Endothelial cell of hepatic sinusoid (primary cell): Measurements from ENCODE around the gene COL27A1.

Experiments used
- in situ Hi-C: cut with HindIII; loops from 2 replicates; pipeline ENCODE4 v1.10.0; 2017; ENCODE audit warnings: low sequenced_read_pairs

The COL27A1 gene

DNA sequence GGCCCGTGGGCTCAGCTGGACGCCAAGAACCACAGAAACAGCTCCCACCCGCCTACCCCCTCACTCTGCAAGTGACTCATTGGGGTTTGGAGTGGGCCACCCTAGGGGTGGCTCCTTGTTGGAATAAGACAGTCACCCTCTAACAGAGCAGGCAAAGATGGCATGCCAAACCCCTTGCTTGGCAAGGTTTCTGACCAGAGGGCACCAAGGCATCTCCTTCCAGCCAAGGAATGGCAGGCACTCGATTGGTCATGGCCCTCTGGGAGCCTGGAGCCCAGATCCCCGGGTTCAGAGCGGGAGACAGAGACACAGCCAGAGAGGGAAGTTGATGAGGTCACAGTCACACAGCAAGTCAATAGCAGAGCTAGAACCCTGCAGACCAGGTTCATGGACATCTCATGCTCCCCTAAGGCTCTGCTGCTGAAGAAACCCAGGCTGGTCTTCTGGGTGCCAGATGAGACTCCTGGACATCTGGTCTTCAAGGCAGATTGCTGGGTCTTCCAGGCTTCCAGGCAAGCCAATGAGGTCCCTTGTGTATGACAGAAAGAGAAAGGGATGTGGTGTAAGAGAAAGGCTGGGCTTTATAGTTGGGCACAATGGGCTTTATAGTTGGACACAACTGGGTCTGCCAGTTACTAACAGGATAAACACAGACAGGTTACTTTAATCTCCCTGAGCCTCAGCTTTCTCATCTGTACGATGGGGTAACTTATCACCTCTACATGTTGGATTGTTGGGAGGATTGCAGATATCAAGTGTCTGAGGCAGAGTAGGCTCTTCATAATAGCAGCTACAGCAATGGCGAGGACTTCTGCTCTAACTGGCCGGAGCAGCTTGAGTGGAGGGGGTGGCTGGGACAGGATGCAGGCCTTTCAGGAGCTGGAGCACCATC lies 33.0 kb upstream of the COL27A1 start:
- in situ Hi-C loops, result no loop called here

DNA sequence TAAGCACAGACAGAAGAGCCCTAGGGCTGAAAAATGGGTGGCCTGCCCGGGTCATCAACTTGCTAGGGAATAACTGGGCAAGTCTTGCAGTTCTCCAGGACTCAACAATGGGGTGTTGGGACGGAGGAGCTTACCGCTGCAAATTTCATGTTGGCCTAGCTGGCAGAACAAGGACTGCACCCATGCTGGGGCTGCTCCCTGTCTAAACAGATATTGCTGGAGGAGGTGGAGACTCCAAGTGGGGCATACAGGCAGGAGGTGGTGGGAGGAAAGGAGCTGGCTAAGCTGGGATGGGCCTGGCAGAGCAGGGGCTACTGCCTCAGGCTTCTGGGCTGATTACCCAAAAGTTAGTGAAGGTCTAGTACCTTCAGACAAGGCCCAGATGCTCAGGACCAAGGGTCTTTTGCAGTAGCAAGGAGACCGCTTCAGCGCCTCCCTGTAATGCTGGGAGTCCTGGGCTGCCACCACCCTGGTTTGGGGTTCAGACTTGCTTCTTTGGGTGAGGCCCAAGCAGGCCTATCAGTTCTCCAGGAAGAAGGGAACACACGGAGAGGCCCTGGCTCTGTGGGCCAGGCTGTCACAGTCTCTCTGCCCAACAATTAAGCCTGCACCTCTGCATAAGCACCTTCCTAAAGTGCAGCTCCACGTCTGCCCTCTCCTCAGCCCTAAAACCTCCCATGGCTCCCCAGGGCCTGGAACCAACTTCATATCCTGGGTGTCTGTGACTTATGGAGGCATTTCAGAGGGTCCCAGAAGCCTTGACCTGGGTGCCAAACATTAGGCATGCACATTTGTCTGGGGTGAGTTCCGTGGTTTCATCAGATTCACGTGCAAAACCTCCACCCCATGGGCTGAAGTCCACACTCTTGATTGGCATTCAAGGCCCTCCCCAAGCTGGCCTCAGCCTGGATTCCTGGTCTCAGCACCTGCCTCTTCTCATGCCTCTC lies 32.0 kb upstream of the COL27A1 start:
- in situ Hi-C loops, result no loop called here

DNA sequence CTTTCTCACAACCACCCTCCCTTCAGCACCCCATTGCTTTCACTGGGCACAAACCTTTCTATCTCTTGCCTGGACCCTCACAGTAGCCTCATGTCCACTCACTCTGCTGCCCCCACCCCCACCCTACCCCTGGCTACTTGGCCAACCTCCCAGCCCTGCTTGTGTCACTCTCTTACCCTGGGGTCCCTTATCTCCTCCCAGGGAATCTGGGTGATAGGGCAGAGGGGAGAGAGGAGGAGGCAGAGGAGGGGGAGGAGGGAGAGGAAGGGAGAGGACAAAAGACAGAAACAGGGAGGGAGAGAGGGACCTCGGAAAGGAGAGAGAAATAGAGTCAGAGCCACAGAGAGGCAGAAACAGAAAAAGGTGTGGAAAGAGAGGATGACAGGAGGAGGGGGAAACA lies 31.2 kb upstream of the COL27A1 start:
- in situ Hi-C loops, result no loop called here

DNA sequence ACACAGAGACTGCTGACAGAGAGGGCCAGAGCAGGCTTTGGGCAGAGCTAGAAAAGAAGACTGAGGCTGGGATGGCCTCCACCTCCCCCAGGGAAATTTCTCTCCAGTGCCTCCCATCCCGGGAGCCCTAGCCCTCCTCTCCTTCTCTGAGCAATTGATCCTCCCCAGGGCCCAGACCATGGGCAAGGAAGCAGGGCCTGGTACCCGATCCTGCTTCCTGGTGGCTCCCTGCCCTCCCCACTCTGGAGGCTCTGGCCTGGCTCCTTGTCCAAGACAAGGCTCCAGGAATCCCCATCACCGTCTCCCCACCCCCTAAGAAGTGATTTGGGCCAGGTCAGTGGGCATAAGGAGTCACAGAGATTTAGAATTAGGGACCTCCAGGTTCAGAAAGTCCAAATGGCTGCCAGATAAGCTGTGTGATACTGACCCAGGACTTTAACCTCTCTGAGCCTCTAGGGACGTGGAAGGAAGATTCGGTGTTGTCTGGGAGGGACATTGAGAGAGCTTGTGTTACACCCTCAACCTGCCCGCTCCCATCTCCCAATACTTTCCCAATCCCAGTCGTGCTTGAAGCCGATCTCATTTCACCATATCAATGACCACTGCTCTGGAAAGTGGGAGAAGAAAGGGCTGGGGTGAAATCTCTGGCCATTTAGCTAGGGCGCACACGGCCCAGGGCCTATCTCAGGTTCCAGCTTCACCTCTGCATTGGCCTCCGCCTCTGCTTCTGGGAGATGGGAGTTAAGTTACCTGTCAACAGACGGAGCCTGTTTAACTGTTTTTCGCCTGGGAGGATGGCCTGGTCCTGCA lies 30.5 kb upstream of the COL27A1 start:
- in situ Hi-C loops, result loop anchor here (5.0 kb wide), 2 partner anchors 38 to 103 kb away; no protein-coding TSS in a partner anchor

DNA sequence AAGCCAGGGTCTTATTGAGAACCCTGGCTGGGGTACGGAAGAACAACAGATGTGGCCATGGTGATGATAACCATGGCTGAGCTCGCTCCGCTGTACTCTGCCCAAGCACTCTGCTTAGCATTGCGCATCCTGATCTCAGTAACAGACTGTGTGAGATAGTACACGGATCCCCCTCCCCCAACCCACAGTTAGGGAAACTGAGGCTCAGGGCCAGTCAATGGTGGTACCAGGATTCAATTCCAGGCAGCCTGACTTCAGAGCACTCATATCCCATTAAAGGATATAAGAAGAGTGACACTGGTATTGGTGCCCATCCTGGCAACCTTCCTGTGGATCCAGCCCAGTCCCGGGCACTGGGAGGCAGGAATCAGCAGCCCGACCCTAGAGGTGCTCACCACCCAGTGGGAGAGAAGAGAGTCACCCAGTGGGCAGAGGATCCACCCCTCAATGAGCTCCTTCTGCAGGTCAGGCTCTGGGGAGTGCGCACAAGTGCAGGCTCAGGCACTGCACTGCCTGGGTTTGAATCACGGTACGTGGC lies 29.8 kb upstream of the COL27A1 start:
- in situ Hi-C loops, result loop anchor here (5.0 kb wide), 2 partner anchors 38 to 103 kb away; no protein-coding TSS in a partner anchor

DNA sequence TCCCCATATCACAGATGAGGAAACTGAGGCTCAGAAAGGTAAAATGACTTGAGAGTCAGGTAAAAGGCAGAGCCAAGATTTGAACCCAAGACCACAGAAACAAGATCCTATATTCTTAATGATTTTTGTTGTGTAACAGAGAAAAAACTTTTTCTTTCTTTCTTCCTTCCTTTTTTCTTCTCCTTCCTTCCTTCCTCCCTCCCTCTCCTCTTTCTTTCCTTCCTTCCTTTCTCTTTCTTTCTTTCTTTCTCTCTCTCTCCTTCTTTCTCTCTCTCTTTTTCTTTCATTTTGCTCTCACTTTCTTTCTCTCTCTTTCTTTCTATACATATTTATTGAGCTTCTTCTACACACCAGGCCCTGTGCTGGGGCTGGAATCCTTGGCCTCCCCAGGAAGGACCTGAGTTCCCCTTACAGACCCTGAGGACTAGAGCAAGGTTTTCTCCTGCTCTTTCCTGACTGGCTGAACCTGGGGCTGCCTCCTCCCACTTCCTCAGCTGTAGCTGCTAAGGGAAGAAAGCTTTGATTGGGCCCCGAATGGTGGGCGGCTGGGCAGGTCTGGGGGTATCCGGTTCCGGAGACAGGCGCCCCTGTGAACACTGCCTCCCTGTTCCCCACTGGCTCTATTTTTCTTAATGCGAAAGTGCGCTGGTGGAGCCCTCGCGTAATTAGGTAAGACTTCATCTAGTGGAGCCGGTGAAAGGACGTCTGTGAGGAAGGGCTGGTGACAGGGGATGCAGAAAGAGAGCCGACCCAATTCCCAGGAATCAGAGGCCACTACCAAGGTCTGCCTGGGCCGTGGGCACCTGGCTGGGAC lies 28.9 kb upstream of the COL27A1 start:
- in situ Hi-C loops, result loop anchor here (5.0 kb wide), 2 partner anchors 39 to 104 kb away; no protein-coding TSS in a partner anchor

DNA sequence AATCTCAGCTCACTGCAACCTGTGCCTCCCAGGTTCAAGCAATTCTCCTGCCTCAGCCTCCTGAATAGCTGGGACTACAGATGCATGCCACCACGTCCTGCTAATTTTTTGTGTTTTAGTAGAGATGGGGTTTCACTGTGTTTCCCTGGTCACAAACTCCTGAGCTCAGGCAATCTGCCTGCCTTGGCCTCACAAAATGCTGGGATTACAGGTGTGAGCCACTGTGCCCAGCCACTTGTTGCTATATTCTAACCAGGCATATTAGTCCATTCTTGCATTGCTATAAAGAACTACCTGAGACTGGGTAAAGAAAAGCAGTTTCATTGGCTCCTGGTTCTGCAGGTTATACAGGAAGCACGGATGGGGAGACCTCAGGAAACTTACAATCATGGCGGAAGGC lies 26.6 kb upstream of the COL27A1 start:
- in situ Hi-C loops, result loop anchor here (5.0 kb wide), 2 partner anchors 41 to 106 kb away; no protein-coding TSS in a partner anchor

DNA sequence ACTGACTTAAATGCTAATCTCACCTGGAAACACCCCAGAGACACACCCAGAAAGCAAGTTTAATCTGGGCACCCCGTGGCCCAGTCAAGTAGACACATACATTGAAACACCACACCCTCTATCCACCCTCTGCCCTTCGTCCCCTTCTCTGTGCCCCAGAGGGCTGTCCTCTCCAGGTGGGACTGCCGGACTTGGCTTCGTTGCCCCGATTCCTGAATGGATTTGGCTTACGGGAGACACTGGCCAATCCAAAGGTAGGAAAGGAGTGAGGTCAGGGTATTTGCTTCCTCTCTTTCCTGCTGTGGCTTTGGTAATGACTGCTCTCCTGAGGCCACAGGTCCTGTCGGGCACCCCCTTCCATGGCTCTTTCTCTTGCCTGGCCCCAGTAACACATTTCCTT lies 25.2 kb upstream of the COL27A1 start:
- in situ Hi-C loops, result no loop called here

DNA sequence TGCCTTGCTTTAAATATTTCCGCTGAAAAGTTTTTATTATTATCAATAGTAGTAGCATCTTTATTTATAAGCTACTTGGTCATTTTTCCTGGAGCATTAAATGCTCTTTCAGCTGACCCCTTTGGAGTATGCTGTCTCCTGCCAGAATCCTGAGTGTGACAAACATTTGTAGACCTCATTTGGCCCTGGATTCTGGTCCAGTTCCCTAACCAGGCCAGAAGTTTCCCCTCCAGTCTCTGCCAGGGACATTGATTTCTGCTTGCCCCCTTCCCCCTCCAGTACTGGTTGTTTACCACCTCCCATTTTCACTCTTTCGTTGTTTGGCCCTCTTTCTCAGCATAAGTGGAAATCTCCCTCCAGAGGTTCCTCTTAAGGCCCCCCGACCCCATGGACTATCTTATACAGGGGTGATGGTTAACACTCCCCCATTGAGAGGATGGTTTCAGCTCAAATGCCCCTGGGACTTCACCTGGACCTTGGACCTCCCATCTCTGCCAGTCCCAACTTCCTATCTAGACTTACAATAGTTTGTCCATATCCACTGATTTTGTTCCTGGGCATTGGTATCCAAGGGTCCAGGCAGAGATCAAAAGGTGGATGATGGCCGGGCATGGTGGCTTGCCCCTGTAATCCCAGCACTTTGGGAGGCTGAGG lies 24.6 kb upstream of the COL27A1 start:
- in situ Hi-C loops, result no loop called here

DNA sequence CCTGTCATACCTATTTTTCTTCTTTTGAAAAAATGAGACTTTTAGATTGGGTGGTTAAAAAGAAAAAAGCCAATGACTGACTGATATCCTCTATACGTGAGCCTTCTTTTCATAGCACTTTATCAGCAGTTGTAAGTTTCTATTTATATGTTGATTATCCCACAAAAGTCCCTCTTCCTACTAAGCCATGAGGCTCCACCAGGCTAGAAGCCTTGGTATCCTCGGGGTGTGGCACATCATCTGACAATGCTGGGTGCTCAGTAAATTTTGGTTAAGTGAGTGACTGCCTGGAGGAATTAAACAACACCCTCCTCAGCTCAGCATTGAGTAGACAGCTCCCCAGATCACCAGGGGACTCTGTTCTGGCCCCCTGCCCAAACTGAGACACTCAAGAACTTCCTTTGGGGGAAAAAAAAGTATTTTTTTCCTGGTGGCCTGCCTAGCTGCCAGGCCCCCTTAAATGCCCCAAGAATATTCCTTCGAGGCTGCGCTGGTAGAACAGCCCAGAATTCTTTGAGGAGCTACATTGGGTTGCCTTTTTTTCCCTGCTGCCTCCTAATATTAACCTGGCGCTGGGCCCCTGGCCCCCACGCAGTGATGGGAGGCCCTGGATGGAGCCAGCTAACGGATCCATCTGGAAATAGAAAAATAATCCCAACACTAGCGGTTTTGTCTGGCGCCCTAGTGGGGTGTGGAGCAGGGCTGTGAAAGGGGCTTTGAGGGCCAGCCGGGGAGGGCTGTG lies 23.4 kb upstream of the COL27A1 start:
- in situ Hi-C loops, result no loop called here

DNA sequence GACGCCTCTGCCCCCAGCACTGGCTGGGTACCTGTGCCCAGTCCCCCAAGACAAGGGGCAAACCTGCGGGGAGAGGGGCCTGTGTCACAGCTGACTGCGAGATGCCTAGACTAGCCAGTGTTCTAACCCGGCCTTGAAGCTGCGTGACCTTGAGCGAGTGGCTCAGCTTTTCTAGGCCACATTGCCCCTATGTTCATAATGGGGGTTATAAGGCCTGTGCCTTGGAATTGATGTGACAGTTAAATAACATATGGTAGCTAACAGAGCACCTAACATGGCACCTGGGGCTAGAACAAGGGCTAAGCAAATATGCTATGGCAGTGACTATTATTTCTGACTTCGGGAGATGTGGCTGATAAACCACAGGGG lies 22.8 kb upstream of the COL27A1 start:
- in situ Hi-C loops, result no loop called here

DNA sequence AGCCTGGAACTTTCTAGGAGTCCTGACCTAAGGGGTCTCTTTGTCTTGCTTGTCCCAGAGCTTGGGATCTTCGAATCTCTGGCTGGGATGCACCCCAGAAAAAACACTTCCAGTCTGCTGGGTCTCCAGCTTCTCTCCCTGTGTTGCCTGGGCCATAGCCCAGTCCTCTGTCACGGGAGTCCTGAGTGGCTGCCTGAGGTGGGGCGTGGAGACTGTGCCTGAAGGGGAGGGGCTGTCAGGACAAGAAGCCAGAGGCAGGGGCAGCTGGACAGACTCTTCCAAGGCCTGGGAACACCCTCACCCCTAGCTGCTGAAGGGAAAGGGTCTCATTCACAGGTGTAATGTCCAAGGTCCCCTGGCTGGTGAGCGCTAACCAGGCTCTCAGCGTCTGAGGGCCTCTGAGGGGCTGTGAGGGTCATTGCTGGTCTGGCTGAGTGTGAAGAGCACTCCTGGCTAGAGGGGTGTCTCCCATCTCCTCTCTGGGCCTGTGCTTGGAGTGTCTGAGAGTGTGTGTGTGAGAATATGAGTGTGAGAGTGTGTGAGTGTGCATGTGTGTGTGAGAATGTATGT lies 20.4 kb upstream of the COL27A1 start:
- in situ Hi-C loops, result no loop called here

DNA sequence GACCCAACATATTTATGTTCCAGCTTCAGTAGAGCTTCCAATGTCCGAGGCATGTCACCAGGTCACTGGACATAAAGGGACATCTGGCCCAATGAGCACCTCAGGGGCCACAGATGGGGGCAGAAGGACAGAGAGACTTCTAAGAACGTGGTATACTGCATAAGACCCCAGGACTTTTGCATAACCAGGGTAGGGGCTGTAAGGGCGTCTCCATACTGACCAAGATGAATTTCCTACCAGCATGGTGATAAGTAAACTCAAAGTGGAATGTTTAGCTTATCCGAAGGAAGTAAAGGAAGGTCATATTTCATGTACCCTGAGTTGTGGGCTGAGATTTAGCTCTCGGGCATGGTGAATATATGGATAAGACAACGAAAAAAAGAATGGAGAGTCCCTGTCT lies 17.5 kb upstream of the COL27A1 start:
- in situ Hi-C loops, result no loop called here

DNA sequence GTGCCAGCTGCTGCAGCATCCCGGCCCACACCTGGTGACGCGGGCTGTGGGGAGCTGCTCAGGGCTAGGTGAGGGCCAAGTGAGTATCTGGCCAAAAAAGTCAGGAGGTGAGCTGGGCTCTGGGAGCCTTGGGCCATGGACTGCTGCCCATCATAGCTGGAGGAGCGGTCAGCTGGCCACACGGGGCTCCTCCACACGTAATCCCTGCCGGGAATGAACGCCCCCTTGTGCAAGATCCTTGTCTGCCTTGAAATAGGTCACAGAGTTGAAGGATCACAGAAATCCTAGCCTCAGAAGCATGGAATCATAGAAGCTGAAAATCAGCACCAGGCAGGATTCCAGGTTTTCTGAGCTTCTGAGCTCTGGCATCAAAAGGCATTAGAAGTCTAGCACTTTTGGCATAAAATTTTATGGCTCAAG lies 16.8 kb upstream of the COL27A1 start:
- in situ Hi-C loops, result no loop called here

DNA sequence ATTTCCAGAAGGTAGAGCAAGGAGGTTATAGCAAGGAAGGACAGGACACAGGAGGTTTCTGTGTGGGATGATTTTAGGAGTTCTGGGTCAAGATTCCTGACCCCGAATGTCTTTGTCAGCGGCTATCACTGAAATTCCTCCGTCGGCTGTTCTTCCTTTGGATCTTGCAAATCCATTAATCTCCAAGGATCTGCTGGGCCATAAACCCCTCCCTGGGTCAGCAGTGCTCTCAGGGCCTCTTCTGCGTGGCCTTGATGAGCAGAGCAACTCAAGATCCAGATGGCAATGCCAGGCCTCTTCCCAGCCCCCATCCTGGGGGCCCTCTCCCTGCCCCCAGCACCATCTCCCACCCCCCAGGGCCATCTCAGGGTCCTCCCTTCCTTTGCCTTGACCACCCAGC lies 16.3 kb upstream of the COL27A1 start:
- in situ Hi-C loops, result no loop called here

DNA sequence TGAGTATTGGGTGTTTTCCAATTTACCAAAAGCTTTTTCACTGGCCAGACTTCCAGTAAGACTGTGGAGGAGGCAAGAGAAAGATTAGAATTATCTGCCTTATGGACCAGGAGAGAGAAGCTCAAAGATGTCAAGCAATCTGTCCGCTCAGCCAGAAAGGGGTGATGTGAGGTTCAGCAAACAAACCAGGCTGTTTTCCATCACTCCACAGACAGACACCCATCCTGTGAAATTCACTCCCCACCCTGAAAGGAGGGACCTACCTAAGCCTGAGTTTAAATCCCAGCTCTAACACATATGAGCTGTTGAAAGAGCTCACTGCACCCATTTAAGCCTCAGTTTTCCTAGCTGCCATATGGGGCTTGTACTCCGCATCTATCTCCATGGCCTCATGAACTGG lies 14.9 kb upstream of the COL27A1 start:
- in situ Hi-C loops, result no loop called here

DNA sequence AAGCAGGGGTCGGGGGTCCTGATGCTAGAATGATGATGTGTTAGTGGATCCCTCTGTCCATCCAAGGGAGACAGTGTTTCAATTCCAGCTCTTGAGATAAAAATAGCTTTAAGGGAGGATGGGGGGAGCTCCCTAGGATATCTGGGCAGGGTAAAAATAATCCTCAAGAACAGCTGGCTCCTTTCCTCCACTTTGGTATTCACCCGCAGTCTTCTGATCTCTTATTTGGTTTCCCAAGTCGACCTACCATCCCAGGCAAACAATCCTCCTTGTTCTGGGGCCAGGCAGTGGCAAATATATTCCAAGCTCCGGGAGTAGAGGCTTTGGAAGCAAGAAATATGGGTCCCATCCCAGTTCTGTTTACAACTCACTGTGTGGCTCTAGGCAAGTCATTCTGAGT lies 14.5 kb upstream of the COL27A1 start:
- in situ Hi-C loops, result no loop called here
